Right atrium auricular region (tissue), 2 donors: Measurements from ENCODE around the gene SLC46A2. TPM values are rescaled to one million over a fixed set of nuclear protein-coding genes. Genes with fewer than 3 reads are reported as not detected.

ENCODE experiments used
- DNase-seq: peaks from one replicate; pipeline ENCODE4 v3.0.0-alpha.2; 2019; ENCODE audit warnings: low spot score
- H3K27ac ChIP-seq, 2 donors: fragments of 200-600 bp; sonication (generic); 1 replicate in 1 of 2; 2 replicates in 1 of 2; pipeline ENCODE4 v1.5.1; 2016 to 2019
- H3K27me3 ChIP-seq, 2 donors: fragments of 200-600 bp; sonication (generic); one replicate each; pipeline versions ENCODE4 v1.5.1 to v1.6.0; 2017 to 2019
- H3K36me3 ChIP-seq: fragments of 200-600 bp; sonication (generic); one replicate; pipeline ENCODE4 v1.5.1; 2016
- H3K4me1 ChIP-seq, 2 donors: fragments of 200-600 bp; sonication (generic); one replicate each; pipeline versions ENCODE4 v1.5.1 to v1.6.0; 2017 to 2019
- H3K4me3 ChIP-seq, 2 donors: fragments of 200-600 bp; sonication (generic); 1 replicate in 1 of 2; 2 replicates in 1 of 2; pipeline ENCODE4 v1.5.1; 2017 to 2019; ENCODE audit warnings: mild to moderate bottlenecking in 1 of 2, moderate library complexity in 1 of 2
- H3K9me3 ChIP-seq, 2 donors: fragments of 200-600 bp; sonication (generic); one replicate each; pipeline ENCODE4 v1.5.1; 2019
- total RNA-seq, 2 donors: library from RNA; depleted of rRNA; stranded (reverse); fragments of >200 nt; gene quantifications; one replicate each; pipeline ENCODE4 v1.1.0, GENCODE V29; 2016
- TF ChIP-seq, protein P1 (sequence below), 2 donors: fragments of 200-600 bp; sonication (generic); IDR thresholded peaks; one replicate each; pipeline ENCODE4 v1.5.1; 2019; ENCODE audit warnings: antibody characterized with exemption in 2 of 2

The SLC46A2 gene
- total RNA-seq, 2 donors from 2014 or later, result 0.43 TPM; not detected in 1

DNA sequence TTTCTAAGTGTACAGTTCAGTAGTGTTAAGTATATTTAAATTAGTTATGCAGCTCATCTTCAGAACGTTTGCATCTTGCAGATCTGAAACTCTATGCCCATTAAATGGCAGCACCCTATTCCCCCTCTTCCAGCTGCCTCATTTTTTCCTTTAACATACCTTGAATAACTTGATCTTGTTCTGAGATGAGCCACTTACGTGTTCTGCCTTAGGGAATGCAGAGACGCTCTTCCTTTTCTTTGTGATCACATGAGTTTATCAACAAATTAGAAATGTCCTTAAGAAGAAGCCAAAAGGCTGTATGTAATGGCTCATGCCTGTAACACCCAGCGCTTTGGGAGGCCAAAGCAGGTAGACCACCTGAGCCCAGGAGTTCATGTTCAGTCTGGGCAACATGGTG, 57.6 kb downstream of the SLC46A2 start:
- no peak overlapping the region for H3K27ac ChIP-seq
- H3K9me3 ChIP-seq, result no peaks in the 10 kb centered on the region
- peaks cover 0 to 8% of the 10 kb centered on the region in 2 donors for H3K4me1 ChIP-seq
- TF ChIP-seq, protein P1, sequence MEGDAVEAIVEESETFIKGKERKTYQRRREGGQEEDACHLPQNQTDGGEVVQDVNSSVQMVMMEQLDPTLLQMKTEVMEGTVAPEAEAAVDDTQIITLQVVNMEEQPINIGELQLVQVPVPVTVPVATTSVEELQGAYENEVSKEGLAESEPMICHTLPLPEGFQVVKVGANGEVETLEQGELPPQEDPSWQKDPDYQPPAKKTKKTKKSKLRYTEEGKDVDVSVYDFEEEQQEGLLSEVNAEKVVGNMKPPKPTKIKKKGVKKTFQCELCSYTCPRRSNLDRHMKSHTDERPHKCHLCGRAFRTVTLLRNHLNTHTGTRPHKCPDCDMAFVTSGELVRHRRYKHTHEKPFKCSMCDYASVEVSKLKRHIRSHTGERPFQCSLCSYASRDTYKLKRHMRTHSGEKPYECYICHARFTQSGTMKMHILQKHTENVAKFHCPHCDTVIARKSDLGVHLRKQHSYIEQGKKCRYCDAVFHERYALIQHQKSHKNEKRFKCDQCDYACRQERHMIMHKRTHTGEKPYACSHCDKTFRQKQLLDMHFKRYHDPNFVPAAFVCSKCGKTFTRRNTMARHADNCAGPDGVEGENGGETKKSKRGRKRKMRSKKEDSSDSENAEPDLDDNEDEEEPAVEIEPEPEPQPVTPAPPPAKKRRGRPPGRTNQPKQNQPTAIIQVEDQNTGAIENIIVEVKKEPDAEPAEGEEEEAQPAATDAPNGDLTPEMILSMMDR (IDR thresholded peaks at IDR 0.05), result no peak
- H3K27me3 ChIP-seq, result no peaks in the 10 kb centered on the region
- H3K36me3 ChIP-seq, result peaks cover 6% of the 10 kb centered on the region
- DNase-seq, result no peak
- no peak overlapping the region for H3K4me3 ChIP-seq

DNA sequence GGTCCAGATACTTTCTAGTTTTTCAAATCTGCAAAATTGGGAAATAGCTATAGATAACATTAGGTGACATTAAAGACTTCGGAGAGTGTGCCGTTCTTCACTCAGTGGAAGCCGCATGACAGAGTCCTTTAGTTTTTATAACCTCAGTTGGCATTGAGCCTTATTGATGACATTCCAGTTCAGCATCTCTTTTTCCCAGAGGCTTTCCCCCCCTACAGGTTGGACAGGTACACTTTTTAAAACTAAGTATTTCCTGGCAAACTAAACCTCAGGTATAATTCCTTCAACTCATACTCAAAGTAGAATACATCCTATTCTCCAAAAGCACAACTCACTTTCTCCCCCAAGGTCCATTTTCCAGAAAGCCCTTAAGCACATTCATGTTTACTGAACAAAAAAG, 58.7 kb downstream of the SLC46A2 start:
- Histone ChIP-seq H3K27me3 (no peaks in the 10 kb centered on the region), H3K27ac (peak overlapping the region in 1 of 2 donors; percentile 47), H3K4me1 (peaks cover 0 to 8% of the 10 kb centered on the region in 2 donors), H3K4me3 (no peak overlapping the region), H3K9me3 (no peaks in the 10 kb centered on the region), H3K36me3 (peaks cover 6% of the 10 kb centered on the region)
- no peak for DNase-seq
- TF ChIP-seq, protein P1 (IDR thresholded peaks at IDR 0.05), result no peak

GRCh38 chr9:112831281-112831851, 59.3 kb downstream of the SLC46A2 start:
- DNase-seq, result peak; percentile 66
- H3K4me3 ChIP-seq, result no peak overlapping the region
- peaks cover 2% of the 10 kb centered on the region for H3K36me3 ChIP-seq
- peak overlapping the region; percentile 3 to 47 for H3K27ac ChIP-seq
- H3K4me1 ChIP-seq, result peaks cover 0 to 8% of the 10 kb centered on the region in 2 donors
- TF ChIP-seq, protein P1 (IDR thresholded peaks at IDR 0.05), result no peak
- no peaks in the 10 kb centered on the region for H3K9me3 ChIP-seq
- H3K27me3 ChIP-seq, result no peaks in the 10 kb centered on the region

Other genes starting within 250 kb of the SLC46A2 start
- gene INIP, start 172.8 kb downstream of the SLC46A2 start, total RNA-seq, result 10 to 100 TPM; 12.6 to 16.2 TPM
- gene SNX30, start 140.1 kb downstream of the SLC46A2 start, total RNA-seq, result 1 to 10 TPM; 5.0 to 5.7 TPM
- gene ZNF883, start 121.3 kb upstream of the SLC46A2 start, total RNA-seq, result 1 to 10 TPM; 3.8 to 4.1 TPM
- gene ZFP37, start 165.8 kb upstream of the SLC46A2 start, total RNA-seq, result 1 to 10 TPM; 1.0 to 2.2 TPM